ENCODE results near the gene SLC25A13.
"Not testable (repeated sequence)": the region's sequence is repeated elsewhere in the genome, so short reads cannot be mapped to it uniquely, and the experiment has no call there.

Gene SLC25A13

DNA sequence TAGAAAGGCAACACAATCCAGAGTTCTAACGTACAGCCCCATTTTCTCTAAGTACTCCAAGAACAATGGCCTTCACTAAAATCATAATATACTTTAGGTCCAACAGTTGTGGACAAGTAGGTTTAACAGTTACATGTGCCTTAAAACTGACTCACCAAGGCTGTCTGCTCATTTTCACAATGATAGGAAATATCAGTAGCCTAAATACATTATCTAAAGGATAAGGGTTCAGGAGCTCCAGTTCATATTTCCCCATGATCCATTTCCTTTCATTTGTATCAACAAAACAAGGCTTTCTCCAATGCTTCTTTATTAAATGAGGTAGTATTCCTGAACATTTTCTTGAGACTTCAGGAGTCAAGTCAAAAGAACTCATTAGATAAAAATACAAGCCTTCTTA, 164.0 kb downstream of the SLC25A13 start:
- no peak overlapping the region for H2BK120ac ChIP-seq (ENCODE audit: insufficient read depth, low read length, poor library complexity)
- no peak overlapping the region for H2BK12ac ChIP-seq (ENCODE audit: low read length)
- no peak overlapping the region for H2AFZ ChIP-seq (ENCODE audit: insufficient read depth, low read length, poor library complexity)
- no CpG with 5 or more reads among the region's 1 CpG for WGBS (ENCODE audit: extremely low coverage, insufficient coverage, insufficient read length)
- no peak overlapping the region for H3K4me2 ChIP-seq (ENCODE audit: low read length)
- no peaks in the 10 kb centered on the region for H3K4me1 ChIP-seq (ENCODE audit: control insufficient read depth in 1 of 2, insufficient read depth in 2 of 2, low read length in 2 of 2)
- DNase-seq = no peak
- no peak overlapping the region for H3K14ac ChIP-seq (ENCODE audit: low read length)
- H3K9me3 ChIP-seq (ENCODE audit: insufficient read depth, low read depth, low read length) = no peaks in the 10 kb centered on the region
- H3K18ac ChIP-seq (ENCODE audit: low read length) = no peak overlapping the region
- no peak overlapping the region for H3K4me3 ChIP-seq (ENCODE audit: low read depth, low read length)
- peaks cover 0 to 1% of the 10 kb centered on the region in 2 experiments for H3K36me3 ChIP-seq (ENCODE audit: control insufficient read depth in 1 of 2, insufficient read depth in 2 of 2, low read length in 2 of 2)
- H3K27me3 ChIP-seq (ENCODE audit: insufficient read depth, low read length) = no peaks in the 10 kb centered on the region
- no peak overlapping the region for H3K27ac ChIP-seq (ENCODE audit: low read depth, low read length)
- no peaks in the 10 kb centered on the region for H3K79me2 ChIP-seq (ENCODE audit: control insufficient read depth, insufficient read depth, low read length, poor library complexity)
- H2BK5ac ChIP-seq (ENCODE audit: low read depth, low read length, poor library complexity) = no peak overlapping the region
- H3K79me1 ChIP-seq (ENCODE audit: low read length) = no peaks in the 10 kb centered on the region
- H3K4ac ChIP-seq (ENCODE audit: low read depth, low read length) = no peak overlapping the region
- no peak overlapping the region for H3K23ac ChIP-seq (ENCODE audit: low read length)
- no peak overlapping the region for H4K8ac ChIP-seq (ENCODE audit: low read depth, low read length)
- no peak overlapping the region for H2AK5ac ChIP-seq (ENCODE audit: low read length)
- H4K12ac ChIP-seq (ENCODE audit: low read depth, low read length) = no peak overlapping the region
- no peak overlapping the region for H4K91ac ChIP-seq (ENCODE audit: low read depth, low read length)
- no peak overlapping the region for H3K9ac ChIP-seq (ENCODE audit: low read length)

DNA sequence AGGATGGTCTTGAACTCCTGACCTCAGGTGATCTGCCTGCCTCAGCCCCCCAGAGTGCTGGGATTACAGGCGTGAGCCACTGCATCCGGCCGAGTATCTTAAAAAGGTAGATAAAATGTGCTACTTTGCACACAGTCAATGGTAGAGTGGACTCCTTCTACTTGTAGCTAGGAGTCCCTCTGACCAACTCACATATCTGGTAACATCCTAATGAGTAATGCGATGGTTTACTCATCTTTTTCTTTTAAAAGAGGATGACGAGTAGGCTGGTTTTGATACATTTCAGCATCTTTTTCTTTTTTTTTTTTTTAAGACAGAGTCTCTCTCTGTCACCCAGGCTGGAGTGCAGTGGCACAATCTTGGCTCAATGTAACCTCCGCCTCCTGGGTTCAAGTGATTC, 167.4 kb downstream of the SLC25A13 start:
- H3K9me3 ChIP-seq (ENCODE audit: insufficient read depth, low read depth, low read length); H3K18ac ChIP-seq (ENCODE audit: low read length); H2BK120ac ChIP-seq (ENCODE audit: insufficient read depth, low read length, poor library complexity); H4K8ac ChIP-seq (ENCODE audit: low read depth, low read length); H3K4me3 ChIP-seq (ENCODE audit: low read depth, low read length); H2BK5ac ChIP-seq (ENCODE audit: low read depth, low read length, poor library complexity); H3K79me1 ChIP-seq (ENCODE audit: low read length); H3K4me2 ChIP-seq (ENCODE audit: low read length); H2AFZ ChIP-seq (ENCODE audit: insufficient read depth, low read length, poor library complexity); H3K9ac ChIP-seq (ENCODE audit: low read length); H3K23ac ChIP-seq (ENCODE audit: low read length); H3K4ac ChIP-seq (ENCODE audit: low read depth, low read length); H4K12ac ChIP-seq (ENCODE audit: low read depth, low read length); H3K36me3 ChIP-seq (ENCODE audit: control insufficient read depth in 1 of 2, insufficient read depth in 2 of 2, low read length in 2 of 2); H3K14ac ChIP-seq (ENCODE audit: low read length); H3K27ac ChIP-seq (ENCODE audit: low read depth, low read length); H3K27me3 ChIP-seq (ENCODE audit: insufficient read depth, low read length); H3K79me2 ChIP-seq (ENCODE audit: control insufficient read depth, insufficient read depth, low read length, poor library complexity); DNase-seq; H4K91ac ChIP-seq (ENCODE audit: low read depth, low read length); H2BK12ac ChIP-seq (ENCODE audit: low read length); H2AK5ac ChIP-seq (ENCODE audit: low read length); H3K4me1 ChIP-seq (ENCODE audit: control insufficient read depth in 1 of 2, insufficient read depth in 2 of 2, low read length in 2 of 2): not testable (repeated sequence)
- no CpG with 5 or more reads among the region's 6 CpGs for WGBS (ENCODE audit: extremely low coverage, insufficient coverage, insufficient read length)

- Histone ChIP-seq H2AFZ (ENCODE audit: insufficient read depth, low read length, poor library complexity) (no peak overlapping the region), H3K4me1 (ENCODE audit: control insufficient read depth in 1 of 2, insufficient read depth in 2 of 2, low read length in 2 of 2) (peaks cover 0 to 4% of the 10 kb centered on the region in 2 experiments), H3K4ac (ENCODE audit: low read depth, low read length) (no peak overlapping the region), H3K27me3 (ENCODE audit: insufficient read depth, low read length) (no peaks in the 10 kb centered on the region), H3K4me2 (ENCODE audit: low read length) (no peak overlapping the region), H4K12ac (ENCODE audit: low read depth, low read length) (no peak overlapping the region), H3K36me3 (ENCODE audit: control insufficient read depth in 1 of 2, insufficient read depth in 2 of 2, low read length in 2 of 2) (peaks cover 0 to 2% of the 10 kb centered on the region in 2 experiments), H3K79me1 (ENCODE audit: low read length) (no peaks in the 10 kb centered on the region), H3K79me2 (ENCODE audit: control insufficient read depth, insufficient read depth, low read length, poor library complexity) (no peaks in the 10 kb centered on the region), H3K18ac (ENCODE audit: low read length) (no peak overlapping the region), H3K14ac (ENCODE audit: low read length) (no peak overlapping the region), H4K8ac (ENCODE audit: low read depth, low read length) (no peak overlapping the region), H4K91ac (ENCODE audit: low read depth, low read length) (no peak overlapping the region), H2BK5ac (ENCODE audit: low read depth, low read length, poor library complexity) (no peak overlapping the region), H2BK12ac (ENCODE audit: low read length) (no peak overlapping the region), H3K4me3 (ENCODE audit: low read depth, low read length) (no peak overlapping the region), H3K9me3 (ENCODE audit: insufficient read depth, low read depth, low read length) (no peaks in the 10 kb centered on the region), H3K9ac (ENCODE audit: low read length) (no peak overlapping the region), H3K23ac (ENCODE audit: low read length) (no peak overlapping the region), H2BK120ac (ENCODE audit: insufficient read depth, low read length, poor library complexity) (no peak overlapping the region), H3K27ac (ENCODE audit: low read depth, low read length) (no peak overlapping the region), H2AK5ac (ENCODE audit: low read length) (no peak overlapping the region)
- no peak for DNase-seq
- no CpG with 5 or more reads among the region's 5 CpGs for WGBS (ENCODE audit: extremely low coverage, insufficient coverage, insufficient read length)
Measured at GRCh38 chr7:96152706-96153105, 169.2 kb downstream of the SLC25A13 start.

GRCh38 chr7:96151889-96152288, 170.0 kb downstream of the SLC25A13 start:
- H2AK5ac ChIP-seq (ENCODE audit: low read length) = no peak overlapping the region
- no peak overlapping the region for H3K4me2 ChIP-seq (ENCODE audit: low read length)
- H3K4me1 ChIP-seq (ENCODE audit: control insufficient read depth in 1 of 2, insufficient read depth in 2 of 2, low read length in 2 of 2) = peaks cover 0 to 4% of the 10 kb centered on the region in 2 experiments
- H3K4me3 ChIP-seq (ENCODE audit: low read depth, low read length) = no peak overlapping the region
- no peak overlapping the region for H4K8ac ChIP-seq (ENCODE audit: low read depth, low read length)
- no CpG with 5 or more reads among the region's 3 CpGs for WGBS (ENCODE audit: extremely low coverage, insufficient coverage, insufficient read length)
- H3K4ac ChIP-seq (ENCODE audit: low read depth, low read length) = no peak overlapping the region
- no peak overlapping the region for H2BK120ac ChIP-seq (ENCODE audit: insufficient read depth, low read length, poor library complexity)
- no peak for DNase-seq
- no peak overlapping the region for H3K9ac ChIP-seq (ENCODE audit: low read length)
- H3K23ac ChIP-seq (ENCODE audit: low read length) = no peak overlapping the region
- H3K9me3 ChIP-seq (ENCODE audit: insufficient read depth, low read depth, low read length) = no peaks in the 10 kb centered on the region
- no peak overlapping the region for H4K91ac ChIP-seq (ENCODE audit: low read depth, low read length)
- H3K27me3 ChIP-seq (ENCODE audit: insufficient read depth, low read length) = no peaks in the 10 kb centered on the region
- no peak overlapping the region for H2BK12ac ChIP-seq (ENCODE audit: low read length)
- H3K79me2 ChIP-seq (ENCODE audit: control insufficient read depth, insufficient read depth, low read length, poor library complexity) = no peaks in the 10 kb centered on the region
- H2BK5ac ChIP-seq (ENCODE audit: low read depth, low read length, poor library complexity) = no peak overlapping the region
- no peak overlapping the region for H2AFZ ChIP-seq (ENCODE audit: insufficient read depth, low read length, poor library complexity)
- no peak overlapping the region for H3K14ac ChIP-seq (ENCODE audit: low read length)
- H3K18ac ChIP-seq (ENCODE audit: low read length) = no peak overlapping the region
- H3K36me3 ChIP-seq (ENCODE audit: control insufficient read depth in 1 of 2, insufficient read depth in 2 of 2, low read length in 2 of 2) = peaks cover 0 to 2% of the 10 kb centered on the region in 2 experiments
- H3K27ac ChIP-seq (ENCODE audit: low read depth, low read length) = no peak overlapping the region
- no peaks in the 10 kb centered on the region for H3K79me1 ChIP-seq (ENCODE audit: low read length)
- H4K12ac ChIP-seq (ENCODE audit: low read depth, low read length) = no peak overlapping the region
